ENCODE results near the gene SLC8A3.

SLC8A3 gene

DNA sequence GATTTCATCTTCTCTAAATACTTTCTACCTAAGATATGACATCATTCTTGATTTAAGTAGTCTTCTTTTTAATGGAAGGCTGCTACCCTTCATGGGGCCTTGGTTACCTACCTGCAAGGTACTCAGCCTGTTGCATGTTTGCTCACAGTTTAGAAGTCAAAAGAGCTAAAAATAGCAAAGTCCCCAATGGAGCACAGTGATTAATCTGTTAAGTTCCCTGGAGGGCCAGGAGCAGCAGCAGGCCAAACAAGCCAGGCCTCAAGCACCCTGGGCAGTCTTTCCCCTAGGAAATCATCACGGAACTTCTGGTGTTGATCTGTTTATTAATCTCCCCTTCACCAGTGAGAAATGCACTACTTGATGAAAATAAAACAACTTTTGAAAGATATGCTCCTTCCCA, 24.0 kb upstream of the SLC8A3 start:
- TF ChIP-seq, protein P1, sequence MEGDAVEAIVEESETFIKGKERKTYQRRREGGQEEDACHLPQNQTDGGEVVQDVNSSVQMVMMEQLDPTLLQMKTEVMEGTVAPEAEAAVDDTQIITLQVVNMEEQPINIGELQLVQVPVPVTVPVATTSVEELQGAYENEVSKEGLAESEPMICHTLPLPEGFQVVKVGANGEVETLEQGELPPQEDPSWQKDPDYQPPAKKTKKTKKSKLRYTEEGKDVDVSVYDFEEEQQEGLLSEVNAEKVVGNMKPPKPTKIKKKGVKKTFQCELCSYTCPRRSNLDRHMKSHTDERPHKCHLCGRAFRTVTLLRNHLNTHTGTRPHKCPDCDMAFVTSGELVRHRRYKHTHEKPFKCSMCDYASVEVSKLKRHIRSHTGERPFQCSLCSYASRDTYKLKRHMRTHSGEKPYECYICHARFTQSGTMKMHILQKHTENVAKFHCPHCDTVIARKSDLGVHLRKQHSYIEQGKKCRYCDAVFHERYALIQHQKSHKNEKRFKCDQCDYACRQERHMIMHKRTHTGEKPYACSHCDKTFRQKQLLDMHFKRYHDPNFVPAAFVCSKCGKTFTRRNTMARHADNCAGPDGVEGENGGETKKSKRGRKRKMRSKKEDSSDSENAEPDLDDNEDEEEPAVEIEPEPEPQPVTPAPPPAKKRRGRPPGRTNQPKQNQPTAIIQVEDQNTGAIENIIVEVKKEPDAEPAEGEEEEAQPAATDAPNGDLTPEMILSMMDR (IDR thresholded peaks at IDR 0.05; ENCODE audit: extremely low read depth, missing control alignments) = no peak
- no peak for DNase-seq (ENCODE audit: low spot score)

- TF ChIP-seq, protein P1 (IDR thresholded peaks at IDR 0.05; ENCODE audit: extremely low read depth, missing control alignments) = no peak
- DNase-seq (ENCODE audit: low spot score) = no peak
These were observed 19.6 kb upstream of the SLC8A3 start for GRCh38 chr14:70208380-70208779.

DNA sequence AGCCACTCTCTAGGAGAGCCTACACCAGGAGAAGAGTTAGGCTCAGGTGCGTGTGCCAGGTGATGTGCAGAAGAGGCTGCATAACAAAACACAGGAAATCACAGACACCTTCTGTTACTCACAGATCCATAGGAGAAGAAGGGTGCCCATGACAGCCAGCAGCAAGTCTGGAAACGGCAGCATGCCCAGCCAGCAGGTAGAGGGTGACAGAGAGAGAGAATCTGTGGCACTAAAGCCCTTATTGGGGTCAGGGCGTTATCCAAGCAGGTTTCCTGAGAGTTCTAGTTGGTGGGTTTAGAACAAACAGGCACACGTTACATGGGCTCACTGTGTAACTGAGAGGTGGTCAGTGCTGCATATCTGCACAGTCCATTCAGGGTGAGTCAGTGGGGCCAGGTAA, 14.9 kb upstream of the SLC8A3 start:
- DNase-seq (ENCODE audit: low spot score) = no peak
- TF ChIP-seq, protein P1 (IDR thresholded peaks at IDR 0.05; ENCODE audit: extremely low read depth, missing control alignments) = no peak

DNA sequence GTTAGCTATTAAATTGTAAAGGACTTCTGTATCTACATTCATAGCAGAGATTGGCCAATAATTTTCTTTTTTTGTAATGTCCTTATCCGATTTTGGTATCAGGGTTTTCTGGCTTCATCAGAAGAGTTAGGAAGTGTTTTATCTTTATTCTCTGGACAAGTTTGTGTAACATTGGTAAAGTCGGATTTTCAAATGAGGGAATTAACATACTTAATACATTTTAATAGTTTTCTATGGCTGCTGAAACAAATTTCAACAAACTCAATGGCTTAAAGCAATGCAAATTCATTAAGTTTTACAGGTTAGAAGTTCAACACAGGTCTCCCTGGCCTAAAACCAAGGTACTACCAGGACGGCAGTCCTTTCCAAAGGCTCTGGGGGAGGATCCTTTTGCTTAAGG, 13.2 kb upstream of the SLC8A3 start:
- TF ChIP-seq, protein P1 (IDR thresholded peaks at IDR 0.05; ENCODE audit: extremely low read depth, missing control alignments) = no peak
- no peak for DNase-seq (ENCODE audit: low spot score)

DNA sequence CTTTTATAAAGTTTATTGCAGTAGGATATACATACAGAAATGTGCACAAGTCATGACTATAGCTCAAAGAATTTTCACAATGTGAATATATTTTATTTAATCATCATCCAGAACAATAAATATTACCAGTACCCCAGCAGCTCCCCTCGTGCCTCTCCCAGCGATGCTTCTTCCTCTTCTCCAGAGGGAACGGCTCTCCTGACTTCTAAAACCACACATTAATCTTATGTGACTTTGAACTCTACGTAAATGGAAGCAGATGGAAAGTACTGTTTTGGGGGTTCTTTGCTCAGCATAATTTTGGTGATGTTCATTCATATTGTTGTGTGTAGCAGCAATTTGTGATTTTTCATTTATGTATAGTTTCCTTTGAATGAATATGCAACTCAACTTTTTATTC, 4.6 kb upstream of the SLC8A3 start:
- TF ChIP-seq, protein P1 (IDR thresholded peaks at IDR 0.05; ENCODE audit: extremely low read depth, missing control alignments) = no peak
- no peak for DNase-seq (ENCODE audit: low spot score)

DNA sequence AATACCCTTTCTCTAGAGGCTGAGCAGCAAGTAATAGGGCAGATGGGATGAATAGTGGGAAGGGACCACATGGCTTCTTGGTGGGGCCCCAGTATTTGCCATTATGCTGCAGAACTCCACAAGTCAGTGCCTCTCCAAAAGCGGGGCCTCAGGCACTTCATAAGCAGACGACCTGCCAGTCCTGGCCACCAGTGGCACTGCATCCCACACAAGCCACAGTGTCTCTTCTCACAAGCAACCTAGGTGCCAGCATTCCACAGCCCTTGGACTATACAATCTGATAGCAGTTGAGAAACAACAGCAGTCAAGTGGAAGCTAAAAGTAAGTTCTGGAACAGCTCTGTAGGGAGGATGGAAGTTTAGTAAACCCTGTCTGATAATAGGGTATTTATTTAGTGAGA, 4.2 kb upstream of the SLC8A3 start:
- no peak for DNase-seq (ENCODE audit: low spot score)
- TF ChIP-seq, protein P1 (IDR thresholded peaks at IDR 0.05; ENCODE audit: extremely low read depth, missing control alignments) = no peak

- DNase-seq (ENCODE audit: low spot score) = no peak
- TF ChIP-seq, protein P1 (IDR thresholded peaks at IDR 0.05; ENCODE audit: extremely low read depth, missing control alignments) = no peak
These were observed 1.4 kb upstream of the SLC8A3 start for GRCh38 chr14:70190156-70190555.

Data from GM20000 (cell line).